NCI-H524 treated with DMSO at 0.1 percent for 48 hours (cell line): ENCODE results near the gene MAPK6.
A peak's percentile ranks its signal among the peaks of the same experiment; 100 is the strongest.
"Not testable (repeated sequence)": the region's sequence is repeated elsewhere in the genome, so short reads cannot be mapped to it uniquely, and the experiment has no call there.

Source experiments
- DNase-seq: peaks from one replicate; lab custom pipeline; 2025; lab: John Stamatoyannopoulos, UW

MAPK6 gene

DNA sequence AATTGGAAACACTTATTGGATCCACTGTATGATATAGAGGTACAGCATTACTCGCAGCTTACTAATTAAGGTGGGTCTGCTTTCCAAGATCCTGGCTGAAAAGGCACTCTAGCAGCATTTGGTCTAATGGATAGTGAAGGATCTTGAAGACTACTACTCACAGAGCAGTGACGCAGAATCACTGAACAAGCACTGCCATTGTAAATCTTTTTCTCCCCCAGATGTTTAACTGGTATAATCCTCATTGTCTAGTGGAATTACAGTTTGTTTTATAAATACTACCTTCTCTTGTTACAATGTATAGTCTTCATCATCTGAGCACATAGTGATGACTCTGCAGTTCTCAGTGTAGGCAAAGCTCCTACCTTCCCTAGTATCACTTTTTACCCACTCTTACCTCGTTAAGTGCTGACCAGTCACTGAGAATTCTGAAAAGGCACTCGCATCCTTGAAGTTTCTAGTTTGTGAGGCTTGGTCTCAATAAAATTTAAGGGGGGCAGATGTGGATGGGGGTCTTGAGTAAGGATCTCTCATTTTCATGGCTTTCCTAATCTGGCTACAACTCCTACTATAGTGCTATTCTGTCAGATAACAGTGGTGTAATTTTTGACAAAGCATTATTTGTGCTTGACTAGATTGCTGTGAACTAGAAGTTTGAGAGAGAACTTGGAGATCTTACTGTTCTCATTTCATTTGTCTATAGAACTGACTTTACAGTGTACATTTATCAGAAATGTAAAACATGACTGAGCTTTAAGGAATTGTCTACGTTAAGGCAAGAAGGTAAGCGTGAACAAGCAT lies 23.2 kb downstream of the MAPK6 start:
- DNase-seq, result peak; percentile 89

DNA sequence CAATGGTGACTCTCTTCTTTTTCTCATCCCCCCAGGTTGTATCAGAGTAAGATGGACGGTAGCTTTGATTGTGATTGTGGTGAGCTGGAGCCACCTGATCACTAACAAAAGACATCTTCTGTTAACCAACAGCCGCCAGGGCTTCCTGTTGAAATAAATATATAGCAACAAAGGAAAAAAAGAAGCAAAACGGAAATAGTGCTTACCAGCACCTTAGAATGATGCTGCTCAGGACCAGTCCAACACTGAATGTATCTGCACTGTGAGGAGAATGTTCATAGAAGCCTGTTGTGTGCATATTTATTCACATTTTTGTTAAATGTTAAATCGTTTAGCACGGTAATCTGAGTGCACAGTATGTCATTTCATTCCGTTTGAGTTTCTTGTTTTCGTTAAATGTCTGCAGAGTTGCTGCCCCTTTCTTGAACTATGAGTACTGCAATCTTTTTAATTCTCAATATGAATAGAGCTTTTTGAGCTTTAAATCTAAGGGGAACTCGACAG lies 26.8 kb downstream of the MAPK6 start:
- not testable (repeated sequence) for DNase-seq

DNA sequence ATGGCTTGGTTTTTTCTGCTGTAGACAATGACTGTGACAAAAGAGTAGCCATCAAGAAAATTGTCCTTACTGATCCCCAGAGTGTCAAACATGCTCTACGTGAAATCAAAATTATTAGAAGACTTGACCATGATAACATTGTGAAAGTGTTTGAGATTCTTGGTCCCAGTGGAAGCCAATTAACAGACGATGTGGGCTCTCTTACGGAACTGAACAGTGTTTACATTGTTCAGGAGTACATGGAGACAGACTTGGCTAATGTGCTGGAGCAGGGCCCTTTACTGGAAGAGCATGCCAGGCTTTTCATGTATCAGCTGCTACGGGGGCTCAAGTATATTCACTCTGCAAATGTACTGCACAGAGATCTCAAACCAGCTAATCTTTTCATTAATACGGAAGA lies 27.5 kb downstream of the MAPK6 start:
- not testable (repeated sequence) for DNase-seq

DNA sequence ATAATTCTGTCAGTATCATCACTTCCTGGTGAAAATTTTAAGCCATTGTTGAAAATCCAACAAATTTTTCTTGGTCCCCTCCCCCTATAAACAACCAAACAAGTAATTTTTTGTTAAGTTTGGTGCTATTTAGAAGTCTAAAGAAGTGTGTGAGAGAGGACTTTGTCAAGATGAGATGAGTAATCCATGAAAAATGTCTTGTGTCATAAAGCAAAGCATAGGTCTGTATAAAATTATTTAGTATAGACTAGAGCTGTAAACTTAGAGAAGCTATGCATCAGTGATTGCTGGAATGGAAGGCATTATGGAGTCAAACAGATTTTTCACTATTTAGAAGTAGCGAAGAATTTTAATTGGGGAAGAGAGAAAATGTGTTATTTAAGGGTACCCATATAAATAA lies 31.4 kb downstream of the MAPK6 start:
- no peak for DNase-seq

DNA sequence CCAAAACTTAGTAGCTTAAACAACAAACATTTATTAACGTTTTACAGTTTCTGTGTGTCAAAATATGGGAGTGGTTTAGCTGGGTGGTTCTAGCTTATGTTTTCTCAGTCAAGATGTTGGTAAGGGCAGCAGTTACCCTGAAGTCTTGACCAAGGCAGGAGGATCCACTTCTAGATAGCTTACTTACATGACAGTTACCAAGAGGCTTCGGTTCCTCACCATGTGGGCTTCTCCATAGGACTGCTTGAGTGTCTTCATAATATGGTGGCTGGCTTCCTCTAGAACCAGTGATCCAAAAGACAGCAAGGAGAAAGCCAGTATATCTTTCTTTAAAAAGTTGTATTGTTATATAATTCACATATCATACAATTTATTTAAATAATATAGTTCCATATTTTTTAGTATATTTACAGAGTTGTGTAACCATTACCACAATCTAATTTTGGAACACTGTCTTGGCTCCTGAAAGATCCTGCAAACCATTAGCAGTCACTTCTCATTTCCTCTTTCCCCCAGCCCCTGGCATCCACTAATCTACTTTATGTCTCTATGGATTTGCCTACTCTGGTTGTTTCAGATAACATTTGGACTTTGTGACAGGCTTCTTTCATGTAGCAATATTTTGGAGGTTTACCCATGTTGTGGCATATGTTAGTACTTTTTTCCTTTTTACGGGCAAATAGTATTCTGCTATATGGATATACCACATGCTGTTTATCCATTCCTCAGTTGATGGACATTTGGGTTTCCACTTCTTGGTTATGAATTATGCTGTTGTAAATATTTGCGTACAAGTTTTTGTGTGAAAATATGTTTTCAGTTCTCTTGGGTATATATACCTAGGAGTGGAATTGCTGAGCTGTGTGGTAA lies 33.3 kb downstream of the MAPK6 start:
- no peak for DNase-seq

DNA sequence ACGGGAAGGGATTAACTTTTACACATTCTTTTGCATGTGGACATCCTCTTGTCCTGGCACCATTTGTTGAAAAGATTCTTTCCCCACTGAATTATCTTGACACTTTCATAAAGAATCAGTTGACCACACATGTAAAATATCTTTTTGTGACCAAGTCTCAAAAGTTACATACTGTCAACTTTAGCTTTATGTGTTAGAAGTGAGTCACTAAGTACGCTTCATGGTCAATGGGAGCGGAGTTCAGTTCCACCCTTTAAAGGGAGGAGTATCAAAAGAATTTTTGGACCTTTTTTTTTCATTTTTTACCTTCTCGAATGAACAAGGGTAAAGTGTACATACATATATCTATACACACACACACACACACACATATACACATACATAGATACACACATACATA lies 35.4 kb downstream of the MAPK6 start:
- no peak for DNase-seq

DNA sequence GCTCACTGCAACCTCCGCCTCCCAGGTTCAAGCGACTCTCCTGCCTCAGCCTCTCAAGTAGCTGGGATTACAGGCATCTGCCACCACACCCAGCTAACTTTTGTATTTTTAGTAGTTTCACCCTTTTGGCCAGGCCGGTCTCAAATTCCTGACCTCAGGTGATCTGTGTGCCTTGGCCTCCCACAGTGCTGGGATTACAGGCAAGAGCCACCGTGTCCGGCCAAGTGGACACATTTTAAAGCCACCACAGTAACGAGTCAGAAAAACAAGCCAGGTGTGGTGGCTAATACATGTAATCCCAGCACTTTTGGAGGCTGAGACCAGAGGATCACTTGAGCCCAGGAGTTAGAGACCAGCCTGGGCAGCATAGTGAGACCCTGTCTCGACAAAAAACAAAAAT lies 35.8 kb downstream of the MAPK6 start:
- DNase-seq, result not testable (repeated sequence)

DNA sequence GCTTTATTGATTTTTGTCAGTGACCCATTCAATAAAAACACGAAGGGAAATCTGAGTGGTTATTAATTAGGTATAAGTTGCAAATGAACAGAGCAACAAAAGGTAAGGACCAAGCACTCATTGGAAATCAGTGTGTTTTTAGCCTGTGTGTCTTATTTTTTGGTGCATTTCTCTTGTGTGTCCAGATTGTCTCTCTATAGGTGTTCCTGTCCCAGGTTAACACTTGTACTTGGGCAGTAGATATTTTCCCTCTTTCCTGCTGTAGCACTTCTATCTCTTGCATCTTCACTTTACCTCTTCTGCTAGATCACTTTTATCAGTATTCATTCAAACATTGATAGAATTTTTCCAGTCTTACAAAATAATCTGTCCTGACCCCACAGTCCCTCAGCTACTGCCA lies 37.0 kb downstream of the MAPK6 start:
- no peak for DNase-seq

DNA sequence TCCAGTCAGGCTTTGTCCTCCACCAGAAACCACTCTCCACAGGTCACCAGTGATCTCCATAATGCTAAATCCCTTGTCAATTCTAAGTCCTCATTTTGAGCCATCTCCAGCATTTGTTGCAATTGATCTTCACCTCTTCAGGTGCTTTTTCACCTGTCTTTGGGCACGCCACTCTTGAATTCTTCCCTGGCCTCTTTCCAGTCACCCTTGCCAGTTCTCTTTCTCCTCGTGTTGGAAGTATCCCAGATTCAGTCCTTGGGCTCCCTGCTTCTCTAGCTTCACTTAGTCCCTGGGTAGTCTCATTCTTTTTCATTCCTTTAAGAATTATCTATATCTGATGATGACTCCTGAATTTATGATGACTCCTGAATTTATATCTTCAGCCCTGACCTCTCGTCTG lies 37.5 kb downstream of the MAPK6 start:
- DNase-seq, result no peak

DNA sequence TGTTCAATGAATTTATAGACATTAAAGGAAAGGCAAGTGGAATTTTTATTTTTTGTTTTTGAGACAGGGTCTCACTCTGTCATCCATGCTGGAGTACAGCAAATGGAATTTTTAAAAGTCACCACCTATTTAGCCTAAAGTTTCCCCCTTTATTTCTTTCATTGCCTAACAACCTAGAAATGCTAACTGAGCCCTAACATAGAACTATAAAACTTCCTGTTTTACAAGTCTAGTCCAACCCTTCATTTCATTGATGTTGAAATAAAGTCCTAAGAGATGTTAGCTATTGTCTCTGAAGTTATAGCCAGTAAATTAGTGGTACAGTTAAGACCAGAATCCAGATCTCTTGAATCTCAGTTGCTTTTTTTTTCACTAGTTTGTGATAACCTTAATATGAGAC lies 39.0 kb downstream of the MAPK6 start:
- DNase-seq, result no peak

DNA sequence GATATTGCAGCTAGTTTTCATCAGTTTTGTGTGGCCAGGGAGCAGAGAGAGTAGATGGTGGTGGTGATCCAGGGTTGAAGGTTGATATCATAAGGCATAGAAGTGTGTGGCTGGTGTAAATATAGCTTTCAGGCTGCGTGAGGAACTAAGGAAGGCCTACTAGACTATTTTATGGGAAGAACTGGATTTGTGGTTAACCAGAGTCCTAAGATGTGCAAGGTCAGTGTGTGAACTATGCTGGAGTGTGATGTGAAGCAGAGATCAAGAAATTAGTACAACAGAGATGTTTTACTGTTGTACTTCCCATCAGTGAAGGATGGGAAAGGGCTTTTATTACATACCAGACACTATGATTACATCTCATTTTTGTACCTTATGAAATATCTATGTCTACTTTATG lies 41.5 kb downstream of the MAPK6 start:
- no peak for DNase-seq

DNA sequence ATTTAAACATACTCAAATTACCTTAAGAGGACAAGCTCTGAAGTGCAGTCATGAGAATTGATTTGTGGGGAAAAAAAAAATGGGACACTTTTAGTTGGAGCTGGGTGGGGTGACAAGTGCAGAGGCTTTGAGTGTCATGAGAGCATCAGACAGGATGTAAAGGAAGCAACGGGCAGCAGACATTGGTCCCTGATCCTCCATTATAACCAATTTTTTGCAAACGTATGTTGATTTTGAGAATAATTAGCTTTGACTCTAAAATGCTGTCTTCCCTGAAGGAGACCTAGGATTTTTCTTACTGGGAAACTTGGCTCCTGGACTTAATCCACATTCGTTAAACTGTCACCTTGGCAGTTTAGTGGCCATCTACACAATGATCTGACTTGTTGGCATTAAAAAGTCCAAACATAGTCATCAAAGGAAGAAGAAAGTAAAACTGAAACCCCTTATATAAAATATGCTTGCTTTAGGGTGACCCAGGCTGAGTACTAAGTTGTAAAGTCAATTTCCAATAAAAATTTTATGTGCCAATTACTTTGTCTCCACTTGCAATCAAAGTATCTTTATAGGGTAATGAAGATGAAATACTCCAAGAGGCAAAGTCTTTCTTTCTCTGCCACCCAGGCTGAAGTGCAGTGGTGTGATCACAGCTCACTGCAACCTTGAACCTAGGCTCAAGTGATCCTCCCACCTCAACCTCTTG lies 48.0 kb downstream of the MAPK6 start:
- DNase-seq, result no peak

DNA sequence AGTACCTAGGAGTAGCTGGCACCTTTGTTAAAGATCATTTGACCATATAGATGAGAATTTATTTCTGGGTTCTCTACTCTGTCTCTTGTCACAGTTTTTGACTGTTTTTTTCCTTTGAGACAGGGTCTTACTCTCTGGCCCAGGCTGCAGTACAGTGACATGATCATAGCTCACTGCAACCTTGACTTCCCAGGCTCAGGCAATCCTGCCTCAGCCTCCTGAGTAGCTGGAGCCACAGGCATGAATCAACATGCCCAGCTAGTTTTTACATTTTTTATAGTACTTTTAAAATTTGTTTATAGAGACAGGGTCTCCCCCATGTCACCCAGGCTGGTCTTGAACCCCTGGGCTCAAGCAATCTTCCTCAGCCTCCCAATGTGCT lies 48.5 kb downstream of the MAPK6 start:
- no peak for DNase-seq

DNA sequence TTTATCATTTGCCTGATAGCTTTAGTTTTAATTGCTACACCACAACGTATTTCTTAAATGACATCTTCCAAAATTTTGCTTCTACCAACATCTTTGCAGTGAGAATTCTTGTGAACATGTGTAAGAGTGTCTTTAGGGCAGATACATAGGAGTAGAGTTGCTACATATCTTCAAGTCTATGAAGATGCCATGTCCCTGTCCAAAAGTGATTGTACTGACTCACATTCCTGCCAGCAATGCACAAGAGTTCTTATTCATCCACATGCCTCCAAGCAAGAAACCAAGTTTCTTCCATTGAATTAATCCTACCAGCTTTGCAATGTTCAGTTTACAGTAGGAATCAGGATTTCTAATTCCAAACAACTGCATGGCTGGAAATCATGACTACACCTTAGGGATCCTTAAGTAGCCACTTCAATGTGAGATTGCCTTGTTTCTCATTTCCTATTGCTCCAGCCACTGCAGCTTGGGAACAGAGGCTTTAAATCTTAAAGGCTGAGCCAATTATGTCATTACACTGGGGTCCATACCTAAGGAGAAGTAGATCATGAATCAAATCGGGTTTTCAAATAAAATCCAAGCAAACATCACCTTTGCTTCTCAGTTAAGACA lies 49.1 kb downstream of the MAPK6 start:
- no peak for DNase-seq

DNA sequence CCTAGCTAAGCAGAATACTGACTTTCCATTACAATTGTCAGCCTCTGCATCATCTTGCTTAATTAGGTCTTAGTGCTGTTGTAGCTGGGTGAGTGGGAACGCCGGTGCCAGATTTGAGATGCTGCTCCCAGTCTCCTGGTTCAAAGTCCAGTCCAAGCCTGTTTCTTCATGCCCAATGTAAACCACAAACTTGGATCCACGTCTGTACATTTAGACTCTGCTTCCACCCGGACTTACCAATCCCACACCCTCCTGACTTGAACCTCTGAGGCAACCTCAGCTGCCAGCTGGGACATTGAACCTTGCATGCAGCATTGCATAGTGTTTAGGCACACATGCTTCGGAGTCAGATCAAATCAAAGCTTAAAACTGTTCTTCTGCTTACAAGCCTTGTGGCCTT lies 50.5 kb downstream of the MAPK6 start:
- DNase-seq, result no peak

DNA sequence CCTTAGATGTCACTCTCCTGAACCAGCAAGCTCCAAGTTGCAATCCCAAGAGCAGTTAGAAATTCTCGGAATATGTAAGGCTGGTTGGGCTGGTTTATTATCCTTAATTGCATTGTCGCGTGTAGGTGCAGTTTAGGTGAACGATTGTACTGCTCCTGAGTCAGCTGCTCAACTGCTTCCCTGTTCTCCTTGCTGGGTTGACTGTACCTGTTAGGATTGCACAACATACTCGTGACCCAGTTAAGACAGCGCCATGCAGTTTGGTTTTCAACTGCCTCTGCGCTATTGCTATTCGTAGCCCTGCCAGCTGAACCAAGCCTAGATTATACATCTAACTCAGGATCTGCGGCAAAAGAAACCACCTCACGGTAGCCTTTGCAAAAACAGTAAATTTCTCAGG lies 52.6 kb downstream of the MAPK6 start:
- no peak for DNase-seq

DNA sequence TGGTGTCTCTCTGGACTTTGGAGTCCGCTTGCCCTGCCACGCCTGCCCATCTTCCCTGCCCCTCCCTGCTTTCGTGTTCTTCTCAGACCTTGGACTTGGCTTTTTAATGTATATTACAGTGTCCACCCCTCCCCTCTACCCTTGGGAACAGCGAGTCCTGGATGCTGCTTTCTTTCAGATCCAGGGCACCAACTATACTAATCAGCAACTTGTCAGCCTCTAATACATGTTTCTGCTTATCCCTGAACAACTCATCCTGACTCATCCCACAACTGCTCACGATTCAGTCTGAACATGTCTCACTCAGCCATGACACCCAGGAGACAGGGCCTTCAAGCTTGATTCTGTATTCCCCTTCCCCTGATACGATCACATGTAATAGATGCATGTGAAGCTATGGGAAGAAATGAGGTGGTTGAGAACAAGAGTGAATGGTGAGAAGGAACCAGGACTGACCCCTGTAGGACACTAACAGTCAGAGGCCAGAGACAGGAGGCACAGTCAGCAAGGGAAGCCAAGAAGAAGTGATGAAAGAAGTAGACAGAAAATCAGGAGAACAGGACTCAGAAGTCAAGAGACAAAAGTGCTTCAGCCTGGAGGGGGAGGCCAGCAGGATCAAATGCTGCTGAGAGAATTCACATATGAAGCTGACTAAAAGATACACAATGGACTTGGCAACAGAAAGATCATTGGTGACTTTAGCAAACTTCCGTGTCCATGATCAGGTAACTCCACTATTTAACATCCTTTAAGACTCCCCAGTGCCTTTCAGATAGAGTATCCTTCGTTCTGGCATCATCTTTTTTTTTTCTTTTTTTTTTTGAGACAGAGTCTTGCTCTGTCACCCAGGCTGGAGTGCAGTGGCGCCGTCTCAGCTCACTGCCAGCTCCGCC lies 58.1 kb downstream of the MAPK6 start:
- DNase-seq, result no peak

DNA sequence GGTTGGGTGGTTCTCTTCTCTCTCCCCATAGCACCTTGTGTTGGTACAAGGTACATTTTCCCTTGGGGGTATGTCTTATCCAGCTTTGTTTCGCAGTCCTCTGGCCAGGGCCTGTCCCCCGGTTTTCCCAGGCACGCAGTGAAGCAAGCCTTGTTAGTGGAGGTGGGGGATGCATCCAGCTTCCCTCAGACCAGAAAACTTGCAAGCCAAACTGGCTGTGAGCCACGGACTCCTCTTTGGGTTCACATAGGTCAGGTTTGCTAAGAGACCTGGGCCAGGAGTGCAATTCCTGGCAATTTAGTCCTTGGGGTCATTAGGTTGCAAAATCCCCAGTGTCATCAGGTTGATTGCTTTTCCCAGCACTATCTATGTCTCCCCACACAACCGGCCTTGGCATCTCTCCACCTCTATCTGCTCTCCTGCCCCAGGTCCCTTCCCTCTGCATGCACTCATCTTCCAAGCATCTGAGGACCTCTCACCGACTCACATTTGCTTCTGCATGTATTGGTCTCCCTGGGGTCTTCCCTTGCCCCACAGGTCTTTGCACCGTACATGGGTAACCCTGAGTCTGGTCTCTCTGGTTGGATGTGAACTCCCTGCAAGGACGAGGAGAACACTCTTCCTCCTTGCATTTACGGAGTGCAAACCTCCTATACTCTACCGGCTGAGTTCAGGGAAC lies 59.3 kb downstream of the MAPK6 start:
- no peak for DNase-seq

DNA sequence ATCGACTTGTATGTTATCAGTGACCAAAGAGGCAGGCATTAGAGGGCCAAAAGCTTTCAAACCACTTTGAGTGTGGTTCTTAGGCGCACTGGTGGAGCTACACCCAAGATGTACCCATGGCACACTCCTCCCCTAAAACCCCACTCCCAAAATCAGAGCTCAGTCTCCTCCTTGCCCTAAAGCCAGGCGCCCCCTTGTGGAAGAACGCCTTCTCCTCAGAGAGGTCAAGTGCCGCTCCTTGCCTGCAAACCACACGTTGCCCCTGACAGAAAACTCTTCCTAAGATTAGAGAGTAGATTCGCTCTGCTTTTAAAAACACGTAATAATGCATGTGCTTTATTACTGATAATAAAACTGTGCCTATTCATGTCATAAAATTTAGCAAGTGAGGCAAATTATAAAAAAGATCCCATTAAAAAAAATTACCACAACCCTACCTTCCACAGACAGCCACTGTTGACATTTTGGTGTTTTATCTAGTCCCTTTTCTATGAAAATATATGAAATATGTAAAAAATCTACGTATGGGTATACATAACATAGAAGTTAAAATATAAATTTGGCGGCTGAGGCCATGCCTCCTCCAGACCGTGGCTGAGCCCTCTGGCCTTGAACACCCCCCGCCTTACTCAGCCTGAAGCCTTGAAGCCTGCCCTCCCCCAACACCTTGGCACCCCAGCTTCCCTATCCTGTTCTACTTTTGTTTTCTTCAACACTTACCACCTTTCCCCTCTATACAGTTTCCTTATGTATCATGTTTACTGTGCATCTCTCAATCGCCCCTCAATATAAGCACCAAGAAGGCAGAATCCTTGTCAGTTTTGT lies 60.1 kb downstream of the MAPK6 start:
- DNase-seq, result no peak

DNA sequence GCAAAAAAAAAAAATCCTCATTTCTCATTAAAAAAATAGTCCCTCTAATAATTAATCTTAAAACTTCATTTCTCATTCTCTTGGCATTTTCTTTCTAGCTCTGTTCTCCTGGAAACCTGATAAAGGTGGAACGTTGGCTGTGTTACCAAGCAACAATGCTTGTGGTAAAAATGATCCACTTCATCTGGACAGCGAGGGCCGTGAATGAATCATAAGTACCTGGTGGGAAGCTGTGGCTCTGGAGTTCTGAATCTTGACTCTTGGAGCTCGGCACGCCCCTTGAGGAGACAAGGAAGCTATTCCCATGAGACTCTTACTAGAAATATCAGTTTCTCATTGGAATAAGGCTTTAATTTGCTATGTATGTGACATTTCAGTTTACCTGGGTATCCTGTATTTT lies 61.0 kb downstream of the MAPK6 start:
- DNase-seq, result no peak
